HG03457 (cell line): Measurements from ENCODE around the gene KCNIP4.
A peak's percentile ranks its signal among the peaks of the same experiment; 100 is the strongest.
"Not testable (repeated sequence)": the region's sequence is repeated elsewhere in the genome, so short reads cannot be mapped to it uniquely, and the experiment has no call there.

Experiments
- ATAC-seq: cut with Tn5 transposase; IDR thresholded peaks from one replicate; pipeline ENCODE4 v1.9.1; 2021; ENCODE audit warnings: moderate number of reproducible peaks; ENCODE audit not compliant: unreplicated experiment

KCNIP4 gene

DNA sequence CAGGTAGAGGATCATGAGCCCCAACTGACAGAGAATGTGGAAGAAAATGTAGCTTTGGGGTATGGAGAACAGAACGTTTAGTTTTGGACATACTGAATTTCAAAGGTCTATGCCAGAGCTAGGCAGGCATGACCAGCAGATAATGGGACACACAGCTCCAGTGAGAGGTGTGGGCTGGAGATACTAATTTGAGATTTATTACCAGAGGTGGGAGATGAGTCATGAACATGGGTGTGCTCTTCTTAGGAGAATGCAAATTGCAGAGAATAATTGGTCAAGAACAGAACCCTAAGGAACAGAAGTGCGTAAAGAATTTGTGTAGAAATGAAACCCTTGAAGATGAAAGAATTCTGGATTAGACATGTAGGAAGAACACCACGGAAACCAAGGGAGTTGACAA lies 1123.1 kb downstream of the KCNIP4 start:
- no peak for ATAC-seq

GRCh38 chr4:20816287-20816686 lies 1132.3 kb downstream of the KCNIP4 start:
- ATAC-seq: no peak

GRCh38 chr4:20813700-20814099 lies 1134.9 kb downstream of the KCNIP4 start:
- ATAC-seq: no peak

DNA sequence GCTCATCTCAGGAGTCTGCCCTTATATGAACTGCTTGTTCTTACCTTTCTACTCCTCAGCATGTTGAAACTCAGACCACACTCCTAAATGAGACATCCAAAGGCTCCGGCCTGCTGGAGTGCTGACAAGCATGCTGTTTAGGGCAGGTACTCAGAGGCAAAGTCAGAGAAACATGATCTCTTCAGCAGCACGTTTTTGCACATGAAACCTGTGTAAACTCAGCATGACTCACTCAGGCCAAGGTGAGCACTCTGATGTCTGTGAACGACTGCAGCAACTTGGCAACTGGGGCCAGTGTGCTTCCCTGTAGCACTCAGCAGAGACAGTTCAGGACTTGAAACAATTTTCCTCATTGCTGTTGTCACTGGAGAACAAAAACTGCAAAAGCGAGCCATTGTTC lies 1138.8 kb downstream of the KCNIP4 start:
- ATAC-seq: no peak

- ATAC-seq: no peak
Observed at GRCh38 chr4:20805716-20806115, 1142.9 kb downstream of the KCNIP4 start.

DNA sequence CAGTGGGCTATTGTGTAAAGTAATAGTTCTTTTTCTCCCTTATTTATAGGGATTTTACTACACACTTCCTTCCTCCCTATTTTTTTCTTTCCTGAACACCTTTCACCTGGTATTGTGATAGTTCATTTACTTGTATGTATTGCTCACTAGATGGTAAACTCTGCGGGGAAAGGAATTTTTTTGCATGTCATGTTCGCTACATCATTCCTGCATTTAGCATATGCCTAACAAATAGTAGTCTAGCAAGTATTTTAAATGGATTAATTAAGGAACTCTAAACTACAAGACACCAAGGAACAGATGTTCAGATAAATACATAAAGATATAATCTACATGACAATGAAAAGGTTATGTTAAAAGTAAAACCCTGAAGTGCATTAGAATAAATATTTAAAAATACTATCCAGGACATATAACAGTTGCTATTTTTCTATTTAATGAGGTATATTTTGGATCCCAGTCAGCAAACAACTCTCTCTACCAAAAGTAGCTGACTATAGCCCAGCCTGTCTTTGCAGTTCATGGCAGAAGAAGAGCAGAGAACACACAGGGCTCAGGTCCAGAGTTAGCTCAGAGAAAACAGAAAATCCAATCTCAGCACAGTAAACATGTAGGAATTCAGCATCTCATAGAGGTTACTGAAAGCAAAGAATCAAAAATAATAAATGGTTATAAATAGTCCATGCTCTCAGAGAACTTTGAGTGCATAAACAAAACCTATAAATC lies 1160.5 kb downstream of the KCNIP4 start:
- ATAC-seq: no peak

- not testable (repeated sequence) for ATAC-seq
Observed at GRCh38 chr4:20783134-20783533, 1165.4 kb downstream of the KCNIP4 start.

- no peak for ATAC-seq
Observed at GRCh38 chr4:20778896-20779295, 1169.7 kb downstream of the KCNIP4 start.

GRCh38 chr4:20773144-20773997 lies 1175.2 kb downstream of the KCNIP4 start:
- peak; percentile 74 for ATAC-seq

DNA sequence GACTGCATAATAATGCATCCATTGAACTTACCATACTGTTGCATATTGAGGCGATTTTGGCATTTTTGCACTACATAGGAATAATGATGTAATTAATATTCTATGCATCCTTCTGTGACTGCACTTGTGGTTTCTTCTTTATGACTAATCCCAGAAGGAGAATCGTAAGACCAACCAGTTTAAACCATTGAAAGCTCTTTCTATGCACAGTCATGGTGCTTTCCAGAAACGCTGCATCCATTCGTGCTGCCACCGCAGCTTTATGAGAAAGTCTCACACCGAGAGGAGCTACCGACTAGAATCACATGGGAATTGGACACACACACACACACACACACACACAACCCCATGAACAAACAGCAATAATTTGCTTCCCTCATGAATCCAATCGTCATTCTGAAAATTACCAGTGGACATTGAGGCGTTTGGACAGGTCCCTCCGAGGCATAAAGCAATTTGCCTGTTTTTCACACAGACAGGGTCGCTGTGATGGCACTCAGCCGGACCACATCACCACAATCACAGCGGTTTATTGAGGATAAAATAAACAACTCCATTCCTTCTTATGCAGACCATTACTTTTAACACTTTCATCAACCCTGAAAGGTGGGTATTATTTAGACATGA lies 1184.1 kb downstream of the KCNIP4 start:
- no peak for ATAC-seq

- ATAC-seq: no peak
Observed at GRCh38 chr4:20761826-20762225, 1186.7 kb downstream of the KCNIP4 start.

DNA sequence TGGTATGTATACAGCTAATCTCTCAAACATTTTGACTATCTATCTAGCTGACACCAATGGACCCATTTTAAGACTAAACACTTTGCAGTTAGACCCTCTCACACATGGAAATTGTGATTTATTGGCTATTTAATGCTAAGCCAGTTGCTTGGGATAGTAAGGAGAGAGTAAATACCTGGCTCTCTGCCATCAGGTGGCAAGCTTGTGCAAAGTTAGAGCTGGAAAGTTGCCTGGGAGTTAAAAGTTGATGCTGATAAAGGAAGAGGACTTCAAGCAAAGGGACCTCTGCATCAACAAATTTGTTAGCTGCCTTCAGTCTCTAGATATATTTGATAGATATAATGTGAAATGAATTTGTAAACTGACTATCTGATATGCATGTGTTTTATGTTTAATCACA lies 1187.2 kb downstream of the KCNIP4 start:
- ATAC-seq: no peak

DNA sequence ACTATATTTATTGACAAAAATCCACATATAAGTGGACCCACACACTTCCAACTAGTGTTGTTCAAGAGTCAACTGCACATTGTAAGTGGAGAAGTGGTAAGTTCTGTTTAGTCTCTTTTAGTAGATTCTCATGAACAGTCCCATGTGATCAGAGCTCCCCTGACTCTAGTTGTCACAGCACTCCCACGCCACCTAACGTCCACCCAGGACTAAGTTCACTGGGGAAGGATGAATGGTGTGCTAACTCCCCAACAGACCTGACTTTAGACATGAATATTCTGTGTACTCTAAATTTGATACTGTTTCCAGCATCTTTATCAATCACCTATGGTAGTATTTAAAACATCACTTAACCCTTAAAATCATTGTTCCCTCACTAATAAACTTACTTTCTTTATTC lies 1188.5 kb downstream of the KCNIP4 start:
- ATAC-seq: no peak

DNA sequence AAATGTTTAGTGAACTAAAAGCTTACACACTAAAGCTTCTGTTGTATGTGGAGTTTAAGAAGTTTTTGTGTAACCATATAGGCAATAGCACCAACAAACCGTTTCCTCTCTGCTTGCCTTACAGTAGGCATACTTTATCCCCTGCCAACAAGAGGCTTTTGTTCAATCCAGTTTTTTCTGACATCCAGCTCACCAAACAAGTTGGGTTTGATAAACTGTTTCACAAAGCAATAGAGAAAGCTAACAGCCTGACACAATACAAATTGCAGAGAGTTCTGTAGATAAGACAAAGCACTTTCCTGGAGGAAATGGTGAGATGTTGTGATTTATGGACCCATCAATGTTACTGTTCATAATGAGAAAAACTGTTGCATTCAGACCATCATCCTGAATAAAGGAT lies 1194.5 kb downstream of the KCNIP4 start:
- ATAC-seq: no peak

GRCh38 chr4:20752641-20753040 lies 1195.9 kb downstream of the KCNIP4 start:
- no peak for ATAC-seq

DNA sequence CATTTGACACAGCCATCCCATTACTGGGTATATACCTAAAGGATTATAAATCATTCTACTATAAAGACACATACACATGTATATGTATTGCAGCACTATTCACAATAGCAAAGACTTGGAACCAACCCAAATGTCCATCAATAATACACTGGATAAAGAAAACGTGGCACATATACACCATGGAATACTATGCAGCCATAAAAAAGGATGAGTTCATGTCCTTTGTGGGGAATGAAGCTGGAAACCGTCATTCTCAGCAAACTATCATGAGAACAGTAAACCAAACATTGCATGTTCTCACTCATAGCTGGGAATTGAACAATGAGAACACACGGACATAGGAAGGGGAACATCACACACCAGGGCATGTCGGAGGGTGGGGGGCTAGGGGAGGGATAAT lies 1202.6 kb downstream of the KCNIP4 start:
- ATAC-seq: not testable (repeated sequence)

GRCh38 chr4:20735931-20736330 lies 1212.6 kb downstream of the KCNIP4 start:
- ATAC-seq: no peak

DNA sequence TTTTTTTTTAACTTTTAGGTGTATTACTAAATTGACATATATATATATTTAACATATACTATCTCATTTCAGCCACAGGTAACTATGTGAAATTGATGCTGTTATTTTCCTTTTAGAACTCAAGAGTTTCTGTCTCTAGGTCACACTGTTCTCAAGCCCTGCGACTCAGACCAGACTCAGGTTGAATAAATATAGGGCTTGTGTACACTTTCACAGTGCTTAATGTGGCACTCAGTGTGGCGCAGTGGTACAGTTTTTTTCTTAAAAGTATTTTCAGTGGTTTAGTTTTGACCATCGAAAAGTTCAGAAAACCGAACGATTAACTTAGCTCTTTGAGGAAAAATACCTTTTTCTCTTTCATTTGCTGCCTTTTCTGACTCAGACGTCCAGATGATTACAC lies 1223.7 kb downstream of the KCNIP4 start:
- ATAC-seq: peak; percentile 98

DNA sequence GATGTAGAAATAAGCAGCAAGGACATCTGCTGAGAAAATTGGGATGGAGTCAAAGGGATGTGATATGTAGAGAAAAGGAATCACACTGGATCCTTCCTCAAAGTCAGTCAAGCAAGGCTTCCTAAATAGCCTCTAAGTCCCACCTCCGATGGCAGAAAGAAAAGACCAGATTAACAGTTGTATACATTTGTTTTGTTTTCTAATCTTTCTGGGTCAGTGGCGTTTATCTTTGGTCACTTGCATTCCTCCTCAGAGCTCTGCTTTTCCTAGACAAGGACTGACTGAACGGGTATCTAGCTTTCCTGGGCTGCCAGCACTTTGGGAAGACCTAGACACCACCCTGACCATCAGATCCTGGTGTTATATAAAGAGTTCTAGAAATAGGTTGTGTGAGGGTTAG lies 1225.1 kb downstream of the KCNIP4 start:
- no peak for ATAC-seq

- no peak for ATAC-seq
Observed at GRCh38 chr4:20723019-20723418, 1225.6 kb downstream of the KCNIP4 start.

DNA sequence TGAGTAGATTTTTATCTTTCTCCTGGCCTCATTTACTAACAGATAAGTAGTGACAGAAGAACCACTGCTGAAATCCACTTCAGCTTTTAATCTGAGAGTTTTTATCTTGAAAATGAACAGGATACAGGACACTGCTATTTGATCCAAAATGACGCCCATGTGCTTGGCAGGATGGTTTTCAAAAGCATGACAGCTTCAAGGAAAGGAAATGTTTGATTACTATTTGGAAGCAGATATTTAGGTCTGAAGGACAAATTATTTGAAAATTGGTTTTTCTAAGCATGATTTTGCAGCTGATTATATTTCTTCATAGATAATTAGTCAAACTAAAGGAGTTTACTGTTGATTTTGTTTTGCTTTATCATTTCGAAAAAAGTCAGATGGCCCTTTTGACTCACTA lies 1237.2 kb downstream of the KCNIP4 start:
- no peak for ATAC-seq
